RCC 7860 (cell line): ENCODE data around the gene CFAP97D1.
A peak's percentile ranks its signal among the peaks of the same experiment; 100 is the strongest.
"Not testable (repeated sequence)": the region's sequence is repeated elsewhere in the genome, so short reads cannot be mapped to it uniquely, and the experiment has no call there.

ENCODE experiments used
- DNase-seq: peaks from one replicate; pipeline ENCODE4 v3.0.0-alpha.2; 2015; ENCODE audit warnings: low spot score
- FAIRE-seq: peaks from 2 replicates; lab custom pipeline; 2012; peaks lifted over from hg19 to GRCh38; lab: Jason Lieb, UNC

CFAP97D1 gene

DNA sequence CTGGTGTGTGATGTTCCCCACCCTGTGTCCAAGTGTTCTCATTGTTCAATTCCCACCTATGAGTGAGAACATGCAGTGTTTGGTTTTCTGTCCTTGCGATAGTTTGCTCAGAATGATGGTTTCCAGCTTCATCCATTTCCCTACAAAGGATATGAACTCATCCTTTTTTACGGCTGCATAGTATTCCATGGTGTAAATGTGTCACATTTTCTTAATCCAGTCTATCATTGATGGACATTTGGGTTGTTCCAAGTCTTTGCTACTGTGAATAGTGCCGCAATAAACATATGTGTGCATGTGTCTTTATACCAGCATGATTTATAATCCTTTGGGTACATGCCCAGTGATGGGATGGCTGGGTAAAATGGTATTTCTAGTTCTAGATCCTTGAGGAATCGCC is 12.4 kb downstream of the CFAP97D1 start:
- not testable (repeated sequence) for FAIRE-seq, DNase-seq

DNA sequence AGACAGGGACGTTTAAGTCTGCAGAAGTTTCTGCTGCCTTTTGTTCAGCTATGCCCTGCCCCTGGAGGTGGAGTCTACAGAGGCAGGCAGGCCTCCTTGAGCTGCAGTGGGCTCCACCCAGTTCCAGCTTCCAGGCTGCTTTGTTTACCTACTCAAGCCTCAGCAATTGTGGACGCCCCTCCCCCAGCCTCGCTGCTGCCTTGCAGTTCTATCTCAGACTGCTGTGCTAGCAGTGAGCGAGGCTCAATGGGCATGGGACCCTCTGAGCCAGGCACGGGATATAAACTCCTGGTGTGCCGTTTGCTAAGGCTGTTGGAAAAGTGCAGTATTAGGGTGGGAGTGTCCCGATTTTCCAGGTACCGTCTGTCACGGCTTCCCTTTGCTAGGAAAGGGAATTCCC is 17.8 kb downstream of the CFAP97D1 start:
- DNase-seq, FAIRE-seq: not testable (repeated sequence)

DNA sequence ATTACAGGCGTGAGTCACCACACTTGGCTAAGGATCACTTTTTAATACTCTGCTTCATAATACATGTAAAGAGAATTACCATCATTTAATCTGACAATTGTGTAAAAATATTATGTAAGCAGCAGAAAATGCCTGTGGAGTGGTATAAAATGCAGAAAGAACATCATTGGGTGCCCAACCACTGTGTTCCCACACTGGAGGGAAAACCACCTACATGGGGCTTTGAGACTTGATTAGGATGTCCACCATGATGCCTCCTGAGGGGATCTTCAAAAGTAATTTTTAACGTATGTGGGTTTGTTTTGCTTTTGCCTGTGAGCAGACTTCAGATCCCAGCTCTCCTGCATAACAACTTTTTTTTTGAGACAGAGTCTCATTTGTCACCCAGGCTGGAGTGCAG is 18.8 kb downstream of the CFAP97D1 start:
- FAIRE-seq (no peak), DNase-seq (no peak)

- FAIRE-seq: no peak
- no peak for DNase-seq
Measured at GRCh38 chr17:43800736-43801135, 20.5 kb downstream of the CFAP97D1 start.

GRCh38 chr17:43801844-43802243 is 21.6 kb downstream of the CFAP97D1 start:
- DNase-seq (no peak), FAIRE-seq (no peak)

- DNase-seq (no peak), FAIRE-seq (no peak)
Measured at GRCh38 chr17:43803758-43804157, 23.5 kb downstream of the CFAP97D1 start.

- no peak for FAIRE-seq
- no peak for DNase-seq
Measured at GRCh38 chr17:43805117-43805516, 24.9 kb downstream of the CFAP97D1 start.

DNA sequence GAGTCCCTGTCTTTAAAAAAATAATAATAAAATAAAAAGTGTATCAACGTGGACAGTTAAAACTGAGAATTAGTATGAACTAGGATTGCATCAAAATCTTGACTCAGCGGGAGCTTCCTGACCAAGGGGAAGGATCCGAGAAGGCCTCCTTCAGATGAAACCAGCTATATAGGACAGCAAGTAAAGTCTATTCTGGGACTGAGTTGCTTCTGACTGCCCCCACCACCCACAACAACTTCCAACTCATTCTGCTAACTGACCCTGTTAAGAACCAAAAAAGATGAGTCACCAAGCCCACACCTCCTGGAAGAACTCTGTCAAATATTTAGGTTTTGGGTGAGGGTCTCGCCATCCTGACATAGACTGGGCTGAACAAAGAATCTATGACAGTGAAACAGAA is 27.8 kb downstream of the CFAP97D1 start:
- DNase-seq (no peak), FAIRE-seq (no peak)

DNA sequence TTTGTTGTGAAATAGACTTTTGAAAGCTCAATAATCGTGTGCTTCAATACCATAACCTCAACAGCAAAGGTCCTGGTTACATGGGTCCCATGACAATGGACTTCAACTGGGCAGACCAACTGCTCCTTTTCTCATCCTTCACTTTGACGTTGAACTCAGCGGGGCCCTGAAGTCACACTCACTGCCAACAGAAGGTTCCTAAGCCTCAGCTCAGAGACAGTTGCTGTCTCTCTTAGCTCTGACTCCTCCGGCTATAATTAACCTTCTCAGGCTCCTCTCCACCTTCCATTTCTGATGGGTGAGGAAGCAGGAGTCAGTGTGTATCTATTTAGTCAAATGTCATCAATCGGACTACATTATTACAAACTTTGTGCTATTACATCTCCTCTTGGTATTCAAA is 28.9 kb downstream of the CFAP97D1 start:
- DNase-seq (no peak), FAIRE-seq (no peak)

DNA sequence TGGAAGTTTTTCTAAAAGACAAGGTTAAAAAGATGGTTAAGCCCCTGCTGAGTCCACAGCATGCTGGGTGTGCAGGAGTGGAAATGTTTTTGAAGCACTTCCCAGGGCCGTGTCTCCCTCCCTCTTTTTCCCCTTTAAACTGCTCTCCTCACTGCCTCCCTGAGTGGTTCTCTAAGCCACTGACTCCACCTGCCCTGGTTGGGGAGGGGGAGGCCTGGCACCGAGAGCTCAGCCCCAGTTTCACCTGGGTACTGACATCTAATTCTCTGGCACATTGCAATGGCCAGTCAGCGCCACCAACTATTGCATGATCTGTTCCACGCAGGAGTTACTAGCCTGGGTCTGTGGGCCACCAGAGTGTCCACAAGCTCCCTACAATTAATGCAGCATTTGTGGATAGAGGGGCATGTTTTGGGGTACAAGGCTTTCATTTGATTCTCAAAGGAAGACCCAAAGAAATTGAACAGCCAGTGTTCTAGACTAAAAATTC is 30.0 kb downstream of the CFAP97D1 start:
- no peak for DNase-seq
- no peak for FAIRE-seq

DNA sequence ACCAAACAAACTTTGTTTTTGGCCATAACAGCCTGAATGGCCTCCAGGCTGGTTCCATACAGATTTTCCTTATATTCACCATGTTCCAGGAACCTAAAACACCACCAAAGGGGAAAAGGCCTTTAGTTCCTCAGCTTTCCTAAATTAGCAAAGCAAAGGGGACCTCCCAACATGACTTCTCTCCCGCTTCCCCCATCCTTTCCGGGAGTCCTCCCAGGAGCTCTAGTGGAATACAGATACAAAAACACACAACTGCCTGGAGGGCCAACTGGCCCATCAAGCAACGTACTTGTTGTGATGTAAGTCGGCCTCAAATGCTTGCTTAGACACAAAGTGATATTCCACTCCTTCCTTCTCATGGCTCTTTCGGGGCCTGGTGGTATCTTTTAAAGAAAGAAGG is 30.6 kb downstream of the CFAP97D1 start:
- DNase-seq: no peak
- FAIRE-seq: no peak

DNA sequence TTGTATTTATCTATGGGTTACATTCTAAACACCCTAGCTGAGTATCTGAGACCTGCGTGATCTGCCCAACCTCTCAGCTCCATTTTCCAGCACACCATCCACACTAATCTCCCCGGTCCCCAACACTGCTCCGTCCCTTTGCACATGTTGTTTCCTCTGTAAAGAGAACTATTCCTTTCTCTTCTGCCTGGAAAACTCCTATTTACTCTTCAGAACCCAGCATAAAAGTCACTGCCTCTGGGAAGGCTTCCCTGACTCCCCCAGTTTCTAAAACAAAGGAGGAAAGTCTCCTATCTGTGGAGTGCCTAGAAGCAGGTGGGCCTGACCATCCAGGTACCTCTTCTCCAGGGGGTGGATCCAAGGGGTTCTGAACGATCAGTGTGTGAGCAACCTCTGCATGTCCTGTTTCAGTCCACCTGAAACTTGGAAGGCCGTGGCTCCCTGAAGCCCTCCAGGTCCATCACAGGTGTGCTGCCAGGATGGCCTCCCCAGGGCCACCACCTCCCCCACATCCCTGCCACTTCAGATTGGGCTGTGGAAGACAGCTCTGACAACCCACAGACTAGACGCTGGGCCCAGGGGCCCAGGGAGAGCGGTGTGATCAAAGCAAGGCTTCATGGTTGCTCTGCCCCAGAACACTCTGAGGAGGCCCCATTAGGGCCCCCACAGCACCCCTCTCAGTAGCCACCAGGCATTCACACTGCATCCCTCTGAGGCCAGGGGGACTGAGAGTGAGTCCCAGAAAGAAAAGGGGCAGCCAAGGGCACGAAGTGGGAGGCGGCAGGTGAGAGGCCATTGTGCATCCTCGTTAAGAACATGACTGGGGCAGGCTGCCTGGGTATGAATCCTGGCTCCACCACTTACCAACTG is 32.4 kb downstream of the CFAP97D1 start:
- FAIRE-seq (no peak), DNase-seq (no peak)

DNA sequence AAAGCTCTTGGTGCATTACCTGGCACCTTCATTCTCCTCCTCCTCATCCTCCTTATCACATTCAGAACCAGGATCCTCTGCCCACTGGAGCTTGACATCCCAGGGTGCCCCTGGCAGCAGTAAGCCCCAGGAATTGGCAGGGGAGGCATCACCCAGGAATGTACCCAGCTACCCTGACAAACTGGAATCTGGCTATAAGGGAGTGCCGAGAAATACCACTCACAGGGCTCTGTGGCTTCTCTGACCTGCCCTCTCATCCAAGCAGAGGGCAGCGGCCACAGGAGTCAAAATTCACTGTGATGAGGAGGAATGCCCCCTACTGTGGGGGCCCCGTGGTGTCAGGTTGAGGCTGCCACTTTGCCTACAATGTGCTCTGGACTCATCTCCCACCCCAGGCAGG is 33.2 kb downstream of the CFAP97D1 start:
- DNase-seq (peak; percentile 36), FAIRE-seq (no peak)

GRCh38 chr17:43814026-43814425 is 33.8 kb downstream of the CFAP97D1 start:
- DNase-seq (no peak), FAIRE-seq (no peak)

DNA sequence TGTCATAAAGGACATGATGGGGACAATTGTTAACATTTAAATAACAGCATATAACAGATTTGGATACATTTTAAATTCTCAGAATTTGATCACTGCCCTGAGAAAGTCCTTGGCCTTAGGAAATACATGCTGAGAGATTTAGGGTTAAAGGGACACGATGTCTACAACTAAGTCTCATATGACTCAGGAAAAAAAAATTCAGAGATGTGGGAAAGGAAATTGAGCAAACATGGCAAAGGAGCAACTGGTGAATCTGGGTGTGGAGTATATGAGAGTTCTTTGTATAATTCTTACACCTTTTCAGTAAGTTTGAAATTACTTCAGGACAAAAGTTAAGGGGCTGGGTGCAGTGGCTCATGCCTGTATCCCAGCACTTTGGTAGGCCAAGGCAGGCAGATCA is 34.5 kb downstream of the CFAP97D1 start:
- DNase-seq: peak; percentile 59
- peak; percentile 69 for FAIRE-seq

DNA sequence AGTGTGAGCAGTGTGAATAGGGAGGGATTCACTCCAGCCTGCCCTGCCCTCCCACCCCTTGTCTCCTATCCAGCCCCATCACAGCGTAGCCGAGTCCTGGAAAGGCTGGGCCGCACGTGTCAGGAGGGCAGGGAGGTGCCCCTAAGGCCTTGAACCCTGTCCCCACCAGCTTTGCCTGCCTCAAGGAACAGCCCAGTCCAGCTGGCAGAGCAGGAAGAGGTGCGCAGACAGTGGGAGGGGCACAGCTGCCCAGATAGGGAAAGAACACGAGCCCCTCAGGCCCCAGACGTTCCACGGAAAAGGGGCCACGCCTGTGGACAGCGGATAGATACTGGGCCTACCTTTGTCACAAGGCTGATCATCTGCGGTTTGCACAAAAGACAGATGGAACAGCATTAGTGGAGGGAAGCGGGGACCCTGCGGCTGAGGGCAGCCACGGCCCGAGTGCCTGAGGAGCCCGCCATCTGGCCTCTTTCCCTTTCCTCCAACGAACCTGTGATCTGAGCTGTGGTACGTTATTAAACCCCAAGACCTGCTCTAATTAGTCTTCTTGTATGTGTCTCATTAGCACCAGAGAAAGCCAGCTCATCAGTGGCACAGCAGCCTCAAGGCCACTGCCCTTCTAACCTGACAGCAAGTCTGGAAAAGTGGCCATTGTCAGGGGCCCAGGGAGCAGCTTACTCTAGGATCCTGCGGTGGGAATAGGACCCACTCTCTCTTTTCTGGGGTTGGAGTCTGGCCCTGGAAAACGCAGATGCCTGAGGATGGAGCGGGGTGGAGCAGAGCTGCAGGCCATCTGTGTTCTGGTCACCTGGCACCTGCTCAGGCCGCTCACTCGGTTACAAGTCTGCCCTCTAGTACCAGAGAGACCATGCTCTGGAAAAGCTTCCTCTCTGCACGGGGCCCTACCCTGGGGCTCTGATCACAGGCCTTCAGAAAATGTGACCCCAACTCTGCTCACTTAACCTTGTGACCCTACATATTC is 36.4 kb downstream of the CFAP97D1 start:
- no peak for DNase-seq
- no peak for FAIRE-seq

- no peak for FAIRE-seq
Measured at GRCh38 chr17:43817826-43818225, 37.6 kb downstream of the CFAP97D1 start.

DNA sequence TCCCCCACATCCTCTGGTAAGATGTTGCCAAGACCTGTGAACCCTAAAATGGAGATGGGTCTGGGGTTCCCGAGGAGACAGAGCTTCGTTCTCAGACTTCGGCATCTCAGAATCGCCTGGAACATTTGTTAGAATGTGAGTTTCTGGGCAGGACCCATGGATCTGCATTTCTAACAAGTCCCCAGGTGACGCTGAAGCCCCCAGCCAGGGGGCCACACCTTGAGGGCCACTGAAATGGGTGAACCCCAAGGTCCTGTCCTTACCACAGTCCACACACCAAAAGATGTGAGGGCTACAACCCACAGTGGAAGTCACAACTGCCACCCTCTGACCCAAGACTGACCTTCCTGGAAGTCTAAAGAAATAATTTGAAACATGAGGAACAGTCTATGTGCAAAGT is 38.7 kb downstream of the CFAP97D1 start:
- no peak for FAIRE-seq
- no peak for DNase-seq

More at GRCh38 chr17:43817826-43818225, 37.6 kb downstream of the CFAP97D1 start:
- DNase-seq: no peak

DNA sequence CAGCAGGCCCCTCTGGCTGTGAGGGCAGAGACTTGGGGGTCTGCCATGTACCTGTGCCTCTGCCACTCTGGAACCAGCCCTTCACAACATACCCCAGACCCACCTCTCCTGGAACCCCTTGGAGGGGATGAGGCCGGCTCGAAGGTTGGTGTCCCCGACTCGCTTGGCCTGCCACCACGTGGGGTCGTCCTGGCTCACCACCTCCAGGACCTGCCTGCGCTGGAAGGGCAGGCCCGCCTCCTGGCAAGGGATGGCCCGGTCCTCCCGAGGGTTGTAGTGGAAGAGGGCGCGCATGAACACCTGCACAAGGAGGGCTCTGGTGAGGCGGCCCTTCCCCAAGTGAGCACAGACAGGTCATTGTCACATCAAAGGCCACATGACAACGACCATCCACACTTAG is 40.5 kb downstream of the CFAP97D1 start:
- no peak for FAIRE-seq
- DNase-seq: no peak

DNA sequence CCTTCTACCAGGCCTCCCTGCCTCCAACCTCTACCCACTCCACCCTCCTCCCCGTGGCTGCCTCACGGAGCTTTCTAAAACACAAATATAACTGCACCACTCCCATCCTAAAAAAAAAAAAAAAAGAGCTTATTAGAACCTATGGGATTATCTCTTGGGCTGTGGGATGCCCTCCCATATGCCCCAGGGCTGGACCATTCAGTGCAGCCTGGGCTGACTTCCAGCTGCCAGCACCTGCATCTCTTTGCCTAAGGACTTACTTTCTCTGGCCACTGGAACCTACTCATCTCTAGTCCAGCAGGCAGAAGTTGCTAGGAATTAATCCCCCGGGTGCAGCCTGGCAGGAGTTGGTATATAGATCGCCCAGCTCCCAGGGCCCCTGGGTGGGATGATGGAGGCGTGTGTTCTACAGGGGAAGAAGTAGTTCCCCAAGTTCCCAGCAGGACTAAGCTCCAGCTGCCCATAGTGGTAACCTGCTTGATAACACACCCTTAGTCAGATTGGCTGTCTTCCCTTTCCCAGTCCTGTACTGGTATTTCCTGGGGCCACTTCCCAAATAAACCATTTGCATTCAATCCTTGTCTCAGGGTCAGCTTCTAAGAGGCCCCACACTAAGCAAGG is 42.4 kb downstream of the CFAP97D1 start:
- no peak for FAIRE-seq
- no peak for DNase-seq
